ENCODE data around the gene B9D2.

B9D2 gene

GRCh38 chr19:41309180-41310032 lies 54.5 kb downstream of the B9D2 start:
- peak overlapping the region; percentile 80 for H3K4me2 ChIP-seq (ENCODE audit: insufficient read depth, low read length)
- H4K20me1 ChIP-seq (ENCODE audit: insufficient read depth, low read length), result peaks cover 25% of the 10 kb centered on the region
- H3K9me3 ChIP-seq (ENCODE audit: insufficient read depth, low read length, severe bottlenecking), result no peaks in the 10 kb centered on the region
- DNase-seq, result no peak
- TF ChIP-seq EZH2 (IDR thresholded peaks at IDR 0.05; ENCODE audit: borderline replicate concordance, low read depth, low read length, severe bottlenecking), result no peak
- TF ChIP-seq CTCF (IDR thresholded peaks at IDR 0.05; ENCODE audit: borderline replicate concordance, extremely low read depth, low read length, poor library complexity, severe bottlenecking), result no peak
- H2AFZ ChIP-seq (ENCODE audit: low read depth, low read length), result peak overlapping the region; percentile 88
- H3K79me2 ChIP-seq (ENCODE audit: insufficient read depth, low read length), result peaks cover 47% of the 10 kb centered on the region
- H3K27ac ChIP-seq (ENCODE audit: low read length), result peak overlapping the region; percentile 97
- no peaks in the 10 kb centered on the region for H3K27me3 ChIP-seq (ENCODE audit: insufficient read depth, low read length, poor library complexity)
- peaks cover 72% of the 10 kb centered on the region for H3K4me1 ChIP-seq (ENCODE audit: insufficient read depth, low read length)
- H3K4me3 ChIP-seq (ENCODE audit: low read depth in 1 of 2, low read length in 2 of 2), result peak overlapping the region; percentile 55 to 65
- ATAC-seq (ENCODE audit: insufficient read depth, low read depth), result no peak
- peaks cover 52% of the 10 kb centered on the region for H3K36me3 ChIP-seq (ENCODE audit: insufficient read depth, low read length)
- H3K9ac ChIP-seq (ENCODE audit: low read depth, low read length), result peak overlapping the region; percentile 70

GRCh38 chr19:41308450-41309179 lies 55.3 kb downstream of the B9D2 start:
- peak overlapping the region in 1 of 2 experiments; percentile 65; a peak in 1 of 4 replicates for H3K4me3 ChIP-seq (ENCODE audit: low read depth in 1 of 2, low read length in 2 of 2)
- peaks cover 56% of the 10 kb centered on the region for H3K36me3 ChIP-seq (ENCODE audit: insufficient read depth, low read length)
- DNase-seq, result peak; percentile 87
- H3K9ac ChIP-seq (ENCODE audit: low read depth, low read length), result peak overlapping the region; percentile 70
- H3K9me3 ChIP-seq (ENCODE audit: insufficient read depth, low read length, severe bottlenecking), result no peaks in the 10 kb centered on the region
- H3K4me2 ChIP-seq (ENCODE audit: insufficient read depth, low read length), result peak overlapping the region; percentile 80
- peaks cover 80% of the 10 kb centered on the region for H3K4me1 ChIP-seq (ENCODE audit: insufficient read depth, low read length)
- H3K79me2 ChIP-seq (ENCODE audit: insufficient read depth, low read length), result peaks cover 40% of the 10 kb centered on the region
- H3K27ac ChIP-seq (ENCODE audit: low read length), result peak overlapping the region; percentile 97
- peak; percentile 62 for ATAC-seq (ENCODE audit: insufficient read depth, low read depth)
- H4K20me1 ChIP-seq (ENCODE audit: insufficient read depth, low read length), result peaks cover 33% of the 10 kb centered on the region
- no peak overlapping the region for H2AFZ ChIP-seq (ENCODE audit: low read depth, low read length)
- TF ChIP-seq EZH2 (IDR thresholded peaks at IDR 0.05; ENCODE audit: borderline replicate concordance, low read depth, low read length, severe bottlenecking) (no peak), CTCF (IDR thresholded peaks at IDR 0.05; ENCODE audit: borderline replicate concordance, extremely low read depth, low read length, poor library complexity, severe bottlenecking) (peak; percentile 100)
- no peaks in the 10 kb centered on the region for H3K27me3 ChIP-seq (ENCODE audit: insufficient read depth, low read length, poor library complexity)

- H3K79me2 ChIP-seq (ENCODE audit: insufficient read depth, low read length), result peaks cover 37% of the 10 kb centered on the region
- peak overlapping the region in 1 of 2 experiments; percentile 8; a peak in 1 of 4 replicates for H3K4me3 ChIP-seq (ENCODE audit: low read depth in 1 of 2, low read length in 2 of 2)
- H3K27ac ChIP-seq (ENCODE audit: low read length), result peak overlapping the region; percentile 78
- no peak overlapping the region for H2AFZ ChIP-seq (ENCODE audit: low read depth, low read length)
- ATAC-seq (ENCODE audit: insufficient read depth, low read depth) (no peak), DNase-seq (no peak)
- H3K9me3 ChIP-seq (ENCODE audit: insufficient read depth, low read length, severe bottlenecking), result no peaks in the 10 kb centered on the region
- H3K27me3 ChIP-seq (ENCODE audit: insufficient read depth, low read length, poor library complexity), result no peaks in the 10 kb centered on the region
- no peak for TF ChIP-seq CTCF (IDR thresholded peaks at IDR 0.05; ENCODE audit: borderline replicate concordance, extremely low read depth, low read length, poor library complexity, severe bottlenecking)
- H3K36me3 ChIP-seq (ENCODE audit: insufficient read depth, low read length), result peaks cover 56% of the 10 kb centered on the region
- H3K4me1 ChIP-seq (ENCODE audit: insufficient read depth, low read length), result peaks cover 82% of the 10 kb centered on the region
- peaks cover 35% of the 10 kb centered on the region for H4K20me1 ChIP-seq (ENCODE audit: insufficient read depth, low read length)
- peak overlapping the region; percentile 80 for H3K4me2 ChIP-seq (ENCODE audit: insufficient read depth, low read length)
- peak overlapping the region; percentile 46 for H3K9ac ChIP-seq (ENCODE audit: low read depth, low read length)
Measured at GRCh38 chr19:41307954-41308449, 55.9 kb downstream of the B9D2 start.
